ENCODE results near the gene CALR3.
"Not testable (repeated sequence)": the region's sequence is repeated elsewhere in the genome, so short reads cannot be mapped to it uniquely, and the experiment has no call there.

CALR3 gene

DNA sequence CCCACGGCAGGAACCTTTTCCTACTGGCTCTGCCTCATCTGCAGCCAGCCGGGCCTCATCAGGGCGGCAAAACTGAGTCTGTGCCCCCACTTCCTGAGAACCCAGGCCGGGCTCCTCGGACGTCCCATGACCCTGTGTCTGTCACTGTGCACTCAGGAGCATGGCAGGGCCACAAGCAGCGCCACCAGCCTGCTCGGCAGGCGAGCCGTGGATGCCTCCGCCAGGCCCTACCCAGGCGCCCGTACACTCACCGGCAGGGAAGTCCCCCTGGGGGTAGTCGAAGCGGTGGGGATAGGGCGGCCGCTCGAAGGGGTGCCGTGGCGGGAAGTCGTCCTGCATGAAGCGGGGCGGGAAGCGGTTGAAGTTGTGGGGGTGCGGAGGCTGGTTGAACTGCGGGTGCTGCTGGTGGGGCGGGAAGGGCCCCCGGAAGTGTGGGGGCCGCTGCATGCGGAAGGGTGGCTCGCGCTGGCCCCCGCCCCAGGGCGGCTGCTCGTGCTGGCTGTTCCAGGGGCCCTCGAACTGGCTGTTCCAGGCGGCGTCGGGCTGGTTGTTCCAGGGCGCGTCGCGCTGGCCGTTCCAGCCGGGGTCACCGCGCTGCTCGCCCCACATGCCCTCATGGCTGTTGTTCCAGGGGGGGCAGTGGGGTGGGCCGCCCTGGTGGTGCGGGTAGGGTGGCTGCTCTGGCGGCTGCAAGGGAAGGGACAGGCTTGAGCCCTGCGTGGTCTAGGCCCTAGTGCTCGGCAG is 29.2 kb upstream of the CALR3 start:
- DNase-seq: no peak

DNA sequence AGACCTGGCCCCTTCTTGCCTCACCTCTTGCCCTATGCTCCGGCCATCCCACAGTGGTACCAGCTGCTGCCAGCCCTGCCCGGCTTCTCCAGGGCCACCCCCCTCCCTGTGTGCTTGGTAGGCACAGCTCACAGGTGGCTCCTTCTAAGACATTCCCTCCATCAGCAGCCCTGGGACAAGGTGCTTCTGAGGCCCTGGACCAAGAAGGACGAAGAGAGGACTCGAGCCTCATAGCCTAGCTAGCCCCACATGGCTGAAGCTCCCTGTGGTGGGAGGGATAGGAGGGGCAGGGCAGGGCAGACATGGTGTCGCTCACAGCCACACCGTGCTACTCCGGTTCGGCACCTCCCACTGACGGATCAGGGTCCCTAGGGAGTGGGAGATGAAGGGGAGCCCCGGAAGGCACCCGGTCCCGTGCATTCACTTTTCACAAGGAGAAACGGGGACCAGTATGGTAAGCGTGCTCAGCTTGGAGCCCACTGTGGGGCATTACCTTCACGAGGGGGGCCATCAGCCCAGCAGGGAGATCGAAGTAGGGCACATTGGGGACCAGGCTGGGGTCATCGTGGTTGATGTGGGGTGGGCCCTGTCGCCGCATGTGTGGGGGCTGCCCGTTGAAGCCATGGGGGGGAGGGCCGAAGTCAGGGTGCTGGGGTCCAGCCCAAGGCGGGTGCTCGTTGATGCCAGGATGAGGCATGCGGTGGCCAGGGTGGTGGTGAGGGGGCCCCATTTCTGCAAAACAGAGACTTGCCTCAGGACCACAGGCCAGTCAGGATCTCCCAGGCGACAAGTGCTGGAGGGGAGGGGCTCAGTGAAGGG is 26.8 kb upstream of the CALR3 start:
- no peak for DNase-seq

DNA sequence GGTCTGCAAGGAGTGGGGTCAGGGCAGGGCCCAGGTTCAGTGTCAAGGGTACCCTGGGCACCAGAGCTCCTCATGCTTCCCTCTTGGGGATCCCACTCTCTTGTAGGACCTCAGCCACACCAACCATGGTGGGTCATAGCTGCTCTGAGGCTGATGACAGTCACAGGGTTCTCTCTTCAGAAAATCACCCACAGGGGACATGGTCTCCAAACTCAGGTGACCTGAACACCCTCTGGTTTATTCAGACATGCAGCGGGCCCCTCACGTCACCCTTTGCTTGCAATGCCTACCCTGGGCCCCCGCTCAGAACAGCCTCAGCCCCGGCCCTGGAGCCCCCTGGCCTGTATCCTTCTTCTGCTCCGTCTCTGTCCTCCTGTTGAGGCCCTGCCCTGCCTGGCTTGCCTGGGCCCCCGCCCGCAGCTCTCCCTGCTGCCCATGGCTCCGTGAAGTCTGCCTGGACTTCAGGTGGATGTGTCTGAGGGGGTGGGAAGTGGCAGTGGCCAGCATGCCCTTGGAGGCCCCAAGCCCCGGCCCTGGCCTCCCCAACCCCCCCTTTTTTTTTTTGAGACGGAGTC is 25.8 kb upstream of the CALR3 start:
- no peak for DNase-seq

DNA sequence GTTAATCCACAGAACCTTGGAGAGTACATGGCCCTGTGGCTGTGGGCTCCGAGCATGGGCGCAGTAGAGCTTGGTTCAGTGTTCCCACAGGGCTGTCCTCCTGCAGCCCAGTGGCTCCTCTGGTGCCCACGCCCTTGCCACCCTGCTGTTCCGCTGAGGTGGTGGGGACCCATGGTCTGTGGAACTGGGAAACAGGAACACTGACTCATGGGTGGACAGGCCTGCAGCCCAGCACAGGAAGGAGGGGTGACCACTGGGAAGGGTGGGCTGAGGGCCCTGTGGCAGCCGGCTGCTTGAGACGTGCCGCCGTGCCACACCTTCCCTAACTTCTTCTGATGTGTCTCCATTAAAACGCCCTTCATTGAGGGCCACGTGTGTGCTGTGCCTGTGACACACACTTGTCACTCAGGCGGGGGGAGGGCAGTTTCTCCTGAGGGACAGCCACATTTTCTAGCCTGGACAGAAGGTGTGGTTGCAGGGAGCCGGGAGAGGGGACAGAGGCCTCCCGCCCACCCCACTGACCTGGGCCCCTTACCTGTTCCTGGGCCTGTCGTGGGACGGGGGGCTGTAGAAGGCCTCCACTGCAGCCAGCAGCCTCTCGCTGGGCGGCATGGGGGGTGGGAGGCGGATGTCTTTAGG is 25.1 kb upstream of the CALR3 start:
- no peak for DNase-seq

DNA sequence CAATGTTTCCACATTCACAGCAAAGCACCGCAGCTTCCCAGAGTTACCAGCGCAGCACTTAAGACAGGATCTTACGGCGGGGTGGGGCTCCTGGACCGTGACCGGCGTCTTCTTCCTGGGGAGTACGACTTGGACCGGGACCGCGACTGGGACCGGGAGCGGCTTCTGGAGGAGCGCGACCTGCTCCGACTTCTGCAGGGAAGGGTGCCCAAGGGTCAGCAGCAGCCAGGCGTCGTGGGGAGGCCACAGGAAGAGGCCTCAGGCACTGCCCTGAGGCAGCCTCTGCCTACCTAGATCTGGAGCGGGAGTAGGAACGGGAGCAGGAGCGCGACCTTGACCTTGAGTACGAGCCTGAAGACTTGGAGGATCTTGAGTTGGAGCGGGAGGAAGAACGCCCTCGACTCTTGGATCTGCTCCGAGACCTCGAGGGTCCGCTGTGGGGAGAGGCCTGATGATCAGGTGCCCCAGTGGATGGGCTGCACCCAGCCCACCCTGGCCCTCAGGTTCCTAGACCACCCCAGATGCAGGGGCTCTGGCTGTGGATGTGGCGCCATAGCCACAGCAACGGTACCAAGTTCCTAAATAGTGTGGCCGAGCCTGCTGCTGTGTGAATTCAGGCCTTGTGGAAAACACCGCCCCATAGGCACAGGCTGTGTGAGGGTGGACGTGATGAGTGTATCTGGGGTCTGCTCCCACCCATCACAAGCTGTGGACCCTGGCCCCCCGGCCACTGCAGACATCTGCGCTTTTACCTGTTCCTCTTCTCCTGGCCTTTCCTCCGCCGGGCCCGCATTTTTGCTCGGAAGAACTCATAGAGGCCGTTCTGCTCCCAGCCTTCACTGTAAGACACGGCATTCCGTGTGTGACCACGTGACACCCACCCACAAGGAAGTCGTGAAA is 24.4 kb upstream of the CALR3 start:
- no peak for DNase-seq

DNA sequence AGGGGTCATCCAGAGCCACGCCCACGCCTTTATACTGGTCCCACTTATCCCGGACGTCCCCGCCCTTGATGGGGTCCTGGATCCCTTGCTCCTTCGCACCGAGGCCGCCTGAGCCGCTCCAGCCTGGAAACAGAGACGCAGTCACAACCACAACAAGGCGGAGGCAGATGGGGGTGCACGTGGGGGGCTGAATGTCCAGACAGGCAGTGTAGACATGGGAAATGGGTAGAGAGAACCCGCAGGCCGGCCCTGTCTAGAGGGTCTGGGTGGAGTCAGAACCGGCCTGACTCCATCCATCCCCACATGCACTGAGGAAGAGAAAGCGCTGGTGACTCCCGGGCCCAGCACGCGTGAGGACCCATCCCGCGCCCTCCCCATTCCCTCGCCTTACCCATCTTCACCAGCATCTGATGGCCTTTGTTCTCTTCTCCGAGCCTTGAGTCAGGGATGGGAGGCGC is 23.3 kb upstream of the CALR3 start:
- DNase-seq: no peak

DNA sequence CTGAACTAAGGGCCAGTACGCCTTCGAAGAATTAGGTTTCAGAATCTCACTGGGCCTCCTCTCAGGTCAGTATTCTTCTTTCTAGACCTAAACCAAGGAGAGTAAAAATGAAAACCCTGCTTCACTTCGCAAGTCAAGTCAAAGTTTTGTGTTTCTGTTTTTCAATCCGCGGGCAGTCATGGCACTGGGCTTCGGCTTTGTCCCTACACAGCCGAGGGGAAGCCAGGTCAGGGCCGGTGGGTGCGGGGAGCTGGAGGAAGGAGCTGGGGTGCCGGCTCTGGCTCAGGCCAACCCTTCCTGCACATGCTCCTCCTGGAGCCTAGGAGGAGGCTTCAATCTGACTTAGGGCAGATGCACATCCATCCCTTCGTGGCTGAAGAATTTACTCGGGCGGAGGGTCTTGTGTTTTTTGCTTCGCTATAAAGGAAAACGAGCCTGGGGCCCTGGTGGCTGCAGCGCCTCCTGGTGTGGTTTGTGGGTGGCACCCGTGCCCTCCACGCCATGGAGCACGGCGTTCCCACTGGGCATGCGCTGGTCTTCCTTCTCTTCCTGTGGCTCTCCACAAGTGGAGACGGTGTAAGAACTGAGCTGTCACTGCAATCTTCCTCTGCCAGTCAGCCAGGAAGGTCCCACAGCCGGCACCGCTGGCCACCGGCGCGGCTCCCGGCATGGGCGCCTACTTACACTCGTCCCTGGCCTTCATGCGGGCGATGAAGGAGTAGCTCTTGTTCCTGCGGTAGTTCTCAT is 22.7 kb upstream of the CALR3 start:
- no peak for DNase-seq

DNA sequence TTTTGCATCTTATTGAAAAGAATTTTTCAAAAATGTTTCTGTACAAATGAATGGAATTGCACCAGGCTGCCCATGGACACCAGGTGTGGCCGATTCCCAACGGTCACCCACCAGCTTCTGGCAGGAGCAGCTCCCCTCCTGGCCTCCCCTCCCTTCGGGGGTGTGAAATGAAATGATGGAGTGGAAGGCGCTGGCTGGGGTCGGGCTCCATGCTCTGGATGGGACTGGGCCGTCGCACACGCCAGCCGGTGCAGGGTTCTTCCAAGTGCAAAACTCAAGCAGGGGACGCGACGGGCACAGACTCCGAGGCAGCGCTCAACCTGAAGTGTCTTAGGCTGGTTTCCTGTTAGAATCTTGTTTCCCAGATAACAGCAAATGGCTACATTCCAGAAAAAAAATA is 22.1 kb upstream of the CALR3 start:
- DNase-seq: no peak

DNA sequence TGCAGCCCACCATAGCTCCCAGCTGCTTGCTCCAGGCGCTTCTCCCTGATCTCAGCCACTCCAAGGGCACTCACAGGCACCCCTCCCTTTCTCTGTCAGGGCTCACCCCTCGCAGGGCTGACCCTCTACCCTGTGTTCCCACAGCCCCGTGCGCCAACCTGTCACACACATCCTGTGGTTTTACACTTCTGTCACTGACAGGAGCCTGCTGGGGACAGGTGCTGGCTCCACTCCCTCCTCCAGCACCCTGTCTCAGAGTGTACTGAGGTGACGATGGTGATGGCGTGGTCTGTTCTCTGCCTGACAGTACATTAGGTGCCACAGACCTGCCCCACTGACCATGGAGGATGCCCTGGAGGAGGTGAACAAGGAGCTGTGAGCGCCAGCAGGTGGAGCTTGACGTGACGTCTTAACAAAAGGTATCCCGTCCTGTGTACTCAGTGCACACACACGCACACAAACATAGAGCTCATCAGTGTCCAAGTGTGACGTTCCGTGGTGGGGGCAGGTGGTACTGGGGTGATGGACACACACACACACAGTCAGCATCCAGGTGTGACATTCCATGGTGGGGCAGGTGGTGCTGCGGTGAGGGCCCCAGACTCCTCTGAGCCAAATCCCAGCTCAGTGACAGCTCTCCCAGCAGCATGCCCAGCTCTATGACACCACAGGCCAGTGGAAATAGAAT is 21.1 kb upstream of the CALR3 start:
- no peak for DNase-seq

DNA sequence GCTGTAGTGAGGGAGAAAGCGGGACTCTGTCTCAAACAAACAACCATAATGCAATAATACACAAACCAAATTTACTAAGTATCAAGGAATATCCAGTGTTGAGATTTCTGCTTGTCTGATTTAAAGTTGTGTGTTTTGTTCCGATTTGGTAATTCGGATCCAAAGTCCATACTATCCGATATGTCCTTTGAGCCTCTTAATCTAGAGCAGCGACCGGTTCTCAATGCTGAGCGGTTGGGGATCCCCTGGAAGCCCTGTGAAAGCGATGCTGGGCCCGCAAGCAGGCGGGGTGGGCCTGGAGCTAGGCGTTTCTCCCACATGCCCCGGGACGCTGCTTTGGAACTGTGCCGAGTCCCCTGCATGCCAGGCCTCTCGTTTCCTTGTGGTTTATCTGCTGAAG is 20.4 kb upstream of the CALR3 start:
- DNase-seq: no peak

DNA sequence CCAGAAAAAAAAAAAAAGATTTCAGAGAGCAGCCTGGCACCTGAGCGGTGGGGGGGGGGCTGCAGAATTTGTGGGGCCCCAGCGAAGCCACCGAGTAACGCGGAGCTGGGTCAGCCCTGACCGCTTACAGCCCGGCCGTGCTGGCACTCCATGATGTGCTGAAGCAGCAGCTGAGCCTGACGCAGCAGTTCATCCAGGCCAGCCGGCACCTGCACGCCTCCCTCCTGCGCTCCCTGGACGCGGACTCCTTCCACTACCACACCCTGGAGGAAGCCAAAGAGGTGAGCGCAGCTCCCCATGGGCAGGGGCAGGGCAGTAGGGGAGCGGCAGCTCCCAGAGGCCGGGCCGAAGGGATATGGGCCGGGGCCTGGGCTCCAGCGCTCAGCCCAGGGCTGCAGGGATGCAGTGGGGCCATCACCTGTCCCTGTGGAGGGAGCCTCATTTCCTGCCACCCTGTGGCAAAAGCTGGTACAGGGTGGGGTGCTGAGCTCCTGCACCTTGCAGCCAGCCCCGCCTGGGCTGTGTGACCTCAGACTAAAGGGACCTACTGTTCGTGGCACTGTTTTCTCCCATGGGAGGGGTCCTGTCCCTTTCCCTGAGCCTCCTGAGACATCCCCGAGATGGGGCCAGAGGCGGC is 18.5 kb upstream of the CALR3 start:
- DNase-seq: no peak

DNA sequence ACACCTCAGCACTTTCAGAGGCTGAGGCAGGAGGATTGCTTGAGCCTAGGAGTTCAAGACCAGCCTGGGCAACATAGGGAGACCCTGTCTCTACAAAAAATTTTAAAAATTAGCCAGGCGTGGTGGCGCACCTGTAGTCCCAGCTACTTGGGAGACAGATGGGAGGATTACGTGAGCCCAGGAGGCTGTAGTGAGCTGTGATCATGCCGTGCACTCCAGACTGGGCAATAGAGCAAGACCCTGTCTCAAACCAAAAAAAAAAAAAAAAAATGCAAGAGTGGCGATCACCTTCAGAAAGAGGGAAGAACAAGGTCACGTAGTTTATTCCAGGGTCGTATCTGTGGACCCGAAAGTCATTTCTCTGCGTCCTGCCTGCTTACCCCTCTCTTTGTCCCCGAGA is 16.6 kb upstream of the CALR3 start:
- not testable (repeated sequence) for DNase-seq

DNA sequence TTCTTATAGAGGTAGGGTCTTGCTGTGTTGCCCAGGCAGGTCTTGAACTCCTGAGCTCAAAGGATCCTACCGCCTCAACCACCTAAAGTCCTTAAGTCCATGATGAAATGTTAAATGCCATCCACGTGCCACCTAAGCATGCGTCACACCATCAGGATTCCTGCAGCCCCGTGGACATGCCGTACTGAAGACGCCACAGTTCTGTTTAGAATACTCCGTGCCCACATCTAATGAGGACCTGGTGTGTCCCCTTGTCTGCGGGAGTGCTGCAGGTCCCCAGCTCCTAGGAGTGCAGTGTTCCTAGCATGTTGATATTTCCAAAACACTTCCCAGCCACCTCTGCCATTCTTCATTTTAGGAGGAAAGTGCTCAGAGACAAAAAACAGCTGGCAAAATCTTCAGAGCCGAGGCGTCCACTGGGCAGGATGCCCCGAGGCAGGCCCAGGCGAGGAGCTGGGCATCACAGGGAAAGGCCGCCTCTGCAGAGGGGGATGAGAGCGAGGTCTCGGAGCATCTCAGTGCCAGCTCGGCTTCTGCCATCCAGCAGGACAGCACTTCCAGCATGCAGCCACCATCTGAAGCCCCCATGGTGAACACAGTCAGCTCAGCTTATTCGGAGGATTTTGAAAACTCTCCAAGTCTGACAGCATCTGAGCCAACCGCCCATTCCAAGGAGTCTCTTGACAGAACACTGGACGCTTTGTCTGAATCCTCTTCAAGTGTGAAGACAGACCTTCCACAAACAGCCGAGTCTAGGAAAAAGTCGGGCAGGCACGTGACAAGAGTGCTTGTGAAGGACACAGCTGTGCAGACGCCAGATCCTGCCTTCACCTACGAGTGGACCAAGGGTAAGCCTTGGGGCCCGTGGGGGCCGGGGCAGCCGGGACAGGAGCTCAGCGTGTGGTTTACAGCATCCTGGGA is 13.4 kb upstream of the CALR3 start:
- no peak for DNase-seq

DNA sequence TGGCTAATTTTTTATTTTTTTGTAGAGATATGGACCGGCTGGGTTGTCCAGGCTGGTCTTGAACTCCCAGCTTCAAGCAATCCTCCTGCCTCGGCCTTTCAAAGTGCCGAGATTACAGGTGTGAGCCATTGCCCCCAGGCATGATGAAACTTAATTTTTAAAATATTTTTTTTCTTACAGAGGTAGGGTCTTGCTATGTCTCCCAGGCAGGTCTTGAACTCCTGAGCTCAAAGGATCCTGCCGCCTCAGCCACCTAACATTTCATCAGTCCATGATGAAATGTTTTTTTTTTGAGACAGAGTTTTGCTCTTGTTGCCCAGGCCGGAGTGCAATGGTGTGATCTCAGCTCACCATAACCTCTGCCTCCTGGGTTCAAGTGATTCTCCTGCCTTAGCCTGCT is 12.6 kb upstream of the CALR3 start:
- no peak for DNase-seq

DNA sequence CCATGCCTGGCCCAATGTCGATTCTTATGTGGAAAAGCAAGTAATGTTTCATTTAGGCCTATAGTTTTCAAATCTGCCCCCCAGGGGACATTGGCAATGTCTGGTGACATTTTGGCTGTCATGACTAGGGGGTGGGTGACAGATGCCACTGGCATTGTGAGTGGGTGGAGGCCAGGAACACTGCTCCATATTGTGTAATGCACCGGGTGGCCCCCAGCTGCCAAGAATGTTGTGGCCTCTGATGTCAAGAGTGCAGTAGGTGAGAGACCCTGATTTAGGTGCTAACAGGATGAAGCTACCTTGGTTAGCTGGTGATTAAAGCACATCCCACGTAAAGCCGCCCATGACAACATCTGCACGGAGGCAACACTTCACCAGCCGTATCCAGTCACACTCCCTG is 11.0 kb upstream of the CALR3 start:
- no peak for DNase-seq

DNA sequence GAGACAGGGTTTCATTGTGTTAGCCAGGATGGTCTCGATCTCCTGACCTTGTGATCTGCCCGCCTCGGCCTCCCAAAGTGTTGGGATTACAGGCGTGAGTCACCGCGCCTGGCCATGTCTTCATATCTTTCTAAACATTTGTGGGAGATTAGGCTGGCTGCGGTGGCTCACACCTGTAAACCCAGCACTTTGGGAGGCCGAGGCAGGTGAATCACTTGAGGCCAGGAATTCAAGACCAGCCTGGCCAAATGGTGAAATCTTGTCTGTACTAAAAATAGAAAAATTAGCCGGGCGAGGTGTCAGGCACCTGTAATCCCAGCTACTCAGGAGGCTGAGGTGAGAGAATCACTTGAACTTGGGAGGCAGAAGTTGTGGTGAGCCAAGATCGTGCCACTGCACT is 10.2 kb upstream of the CALR3 start:
- not testable (repeated sequence) for DNase-seq

DNA sequence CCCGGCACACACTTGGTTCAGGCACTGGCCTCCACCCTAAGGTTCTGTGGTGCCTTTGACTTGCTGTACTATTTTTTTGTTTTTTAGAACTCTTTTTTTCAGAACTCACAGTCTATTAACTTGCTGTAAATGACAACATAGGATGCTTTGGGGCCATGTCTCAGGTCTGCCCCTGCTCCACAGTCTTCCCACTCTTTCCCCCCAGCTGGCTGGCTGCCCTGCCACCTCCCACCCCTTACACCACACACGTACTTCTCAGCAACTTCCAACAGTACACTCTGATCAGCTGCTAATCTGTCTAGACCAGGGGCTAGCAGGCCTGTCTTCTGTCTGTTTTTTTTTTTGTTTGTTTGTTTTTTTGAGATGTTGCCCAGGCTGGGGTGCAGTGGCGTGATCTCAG is 8.3 kb upstream of the CALR3 start:
- no peak for DNase-seq

DNA sequence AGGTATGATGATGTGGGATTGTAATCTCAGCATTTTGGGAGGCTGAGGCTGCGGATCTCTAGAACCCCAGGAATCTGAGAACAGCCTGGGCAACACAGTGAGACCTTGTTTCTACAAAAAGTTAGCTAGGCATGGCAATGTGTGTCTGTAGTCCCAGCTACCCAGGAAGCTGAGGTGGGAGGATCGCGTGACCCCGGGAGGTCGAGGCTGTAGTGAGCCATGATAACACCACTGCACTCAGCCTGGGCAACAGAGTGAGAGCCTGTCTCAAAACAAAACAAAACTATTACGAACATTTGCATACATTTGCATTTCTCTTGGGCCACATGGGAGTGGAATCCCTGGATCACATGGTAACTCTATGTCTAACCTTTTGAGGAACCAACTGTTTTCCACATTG is 1.9 kb upstream of the CALR3 start:
- no peak for DNase-seq

DNA sequence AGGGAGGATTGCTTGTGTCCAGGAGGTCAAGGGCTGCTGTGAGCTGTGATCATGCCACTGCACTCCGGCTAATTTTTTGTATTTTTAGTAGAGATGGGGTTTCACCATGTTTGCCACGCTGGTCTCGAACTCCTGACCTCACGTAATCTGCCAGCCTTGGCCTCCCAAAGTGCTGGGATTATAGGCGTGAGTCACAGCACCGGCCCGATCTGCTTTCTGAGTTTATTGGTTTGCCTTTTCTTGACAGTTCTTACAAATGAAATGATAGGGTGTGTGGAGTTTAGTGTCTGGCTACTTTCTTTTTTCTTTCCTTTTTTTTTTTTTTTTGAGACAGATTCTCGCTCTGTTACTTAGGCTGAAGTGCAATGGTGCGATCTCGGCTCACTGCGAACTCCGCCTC is 1.1 kb upstream of the CALR3 start:
- DNase-seq: no peak
